Measurements from ENCODE around the gene CYP4F22. TPM values are rescaled to one million over a fixed set of nuclear protein-coding genes. Genes with fewer than 3 reads are reported as not detected.

The CYP4F22 gene
- total and polyA plus RNA-seq, 9 of the 15 experiments (the other 6 are each of a cell fraction or from before 2014, with no cell fraction given): not detected

DNA sequence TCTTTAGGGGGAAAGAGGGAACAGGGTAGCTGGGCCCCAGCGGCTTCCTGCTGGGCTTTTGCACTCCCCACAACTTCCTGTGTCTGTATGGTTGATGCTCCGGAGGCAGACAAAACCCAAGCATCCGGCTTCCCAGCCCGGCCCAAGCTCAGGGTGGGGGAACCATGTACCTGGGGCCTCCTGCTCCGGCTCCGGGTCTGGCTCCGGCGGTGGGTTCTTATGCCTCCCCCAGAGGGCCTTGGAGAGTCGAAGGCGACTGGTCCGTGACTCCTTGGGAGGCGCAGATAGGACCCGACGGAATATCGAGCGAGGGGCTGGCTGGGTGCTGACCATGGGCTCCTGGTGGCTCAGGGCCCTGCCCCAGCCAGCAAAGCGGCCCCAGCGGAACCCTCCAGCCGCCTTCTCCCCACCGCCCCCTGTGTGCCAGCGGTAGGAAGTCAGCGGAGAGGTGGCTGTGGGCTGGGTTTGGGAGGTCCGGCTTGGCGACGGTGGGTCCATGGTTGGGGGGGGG is 44.4 kb upstream of the CYP4F22 start:
- no TSS peak for BruUV-seq (replicated peaks)
- ChIA-PET CTCF (ENCODE audit: low intra/inter-chr PET ratio) (no interaction called here), POLR2A (interaction anchor here (1.3 kb wide), 1 partner anchor 12 kb away, joined by 7 read pairs; no protein-coding TSS in a partner anchor)
- Histone ChIP-seq H3K9me3 (replicated peaks; ENCODE audit: control insufficient read depth, insufficient read depth, low read depth, low read length) (no peaks in the 10 kb centered on the region), H3K79me2 (ENCODE audit: control insufficient read depth, insufficient read depth, low read length) (no peaks in the 10 kb centered on the region), H3K27ac (ENCODE audit: extremely low read depth, low read depth, low read length) (no peak overlapping the region), H3K4me1 (replicated peaks in 1 of 2; ENCODE audit: control insufficient read depth in 2 of 2, insufficient read depth in 2 of 2, low read length in 2 of 2) (peaks cover 3 to 4% of the 10 kb centered on the region in 2 experiments; a peak in 4 of 5 replicates), H3K4me2 (ENCODE audit: insufficient read depth, low read length) (no peak overlapping the region), H3K4me3 (no peak overlapping the region), H3K9ac (ENCODE audit: insufficient read depth in 1 of 2, low read depth in 2 of 2, low read length in 2 of 2) (no peak overlapping the region), H3K27me3 (ENCODE audit: control insufficient read depth in 2 of 2, insufficient read depth in 2 of 2, low read length in 2 of 2) (peaks cover 3 to 17% of the 10 kb centered on the region in 2 experiments; a peak in 2 of 5 replicates), H4K20me1 (replicated peaks; ENCODE audit: control insufficient read depth, insufficient read depth, low read length) (no peaks in the 10 kb centered on the region), H3K9me1 (ENCODE audit: control insufficient read depth, insufficient read depth, low read length) (no peaks in the 10 kb centered on the region), H2AFZ (ENCODE audit: low read depth, low read length) (no peak overlapping the region), H3K36me3 (ENCODE audit: control insufficient read depth, insufficient read depth, low read length) (no peaks in the 10 kb centered on the region)
- TF ChIP-seq TCF7 (IDR thresholded peaks at IDR 0.05; ENCODE audit: borderline replicate concordance): no peak
- TF ChIP-seq YY1 (IDR thresholded peaks at IDR 0.05; ENCODE audit: borderline replicate concordance in 1 of 3, control insufficient read depth in 1 of 3, extremely low read depth in 1 of 3, insufficient read depth in 3 of 3, insufficient read length in 1 of 3, insufficient replicate concordance in 2 of 3, low read depth in 1 of 3, low read length in 2 of 3): peak in 1 of 3 experiments; percentile 7
- peak; percentile 55 for TF ChIP-seq GABPA (tag; conservative IDR thresholded peaks at IDR 0.05; ENCODE audit: low read depth)
- TF ChIP-seq TRIM25 (IDR thresholded peaks at IDR 0.05; ENCODE audit: borderline replicate concordance): no peak
- DNase-seq (ENCODE audit: extremely low read depth in 1 of 4, low spot score in 3 of 4) (no peak), FAIRE-seq (no peak), ATAC-seq (no peak; the same call in 2 of the 3 replicates)
- WGBS (ENCODE audit: insufficient coverage, low coverage, missing lambda C conversion rate): 34% methylated on average over 14 of the region's 25 CpGs
- in situ Hi-C loops (cut with MboI) (no loop called here), intact Hi-C loops (cut with micrococcal nuclease) (no loop called here)

All from K562 (cell line).